C1 segment of cervical spinal cord (tissue), 14 donors: Measurements from ENCODE around the gene NTM.
"Not testable (repeated sequence)": the region's sequence is repeated elsewhere in the genome, so short reads cannot be mapped to it uniquely, and the experiment has no call there.

Source experiments
- DNase-seq, 14 donors: peaks; one replicate each; lab custom pipeline; 2025; lab: John Stamatoyannopoulos, UW

NTM gene

DNA sequence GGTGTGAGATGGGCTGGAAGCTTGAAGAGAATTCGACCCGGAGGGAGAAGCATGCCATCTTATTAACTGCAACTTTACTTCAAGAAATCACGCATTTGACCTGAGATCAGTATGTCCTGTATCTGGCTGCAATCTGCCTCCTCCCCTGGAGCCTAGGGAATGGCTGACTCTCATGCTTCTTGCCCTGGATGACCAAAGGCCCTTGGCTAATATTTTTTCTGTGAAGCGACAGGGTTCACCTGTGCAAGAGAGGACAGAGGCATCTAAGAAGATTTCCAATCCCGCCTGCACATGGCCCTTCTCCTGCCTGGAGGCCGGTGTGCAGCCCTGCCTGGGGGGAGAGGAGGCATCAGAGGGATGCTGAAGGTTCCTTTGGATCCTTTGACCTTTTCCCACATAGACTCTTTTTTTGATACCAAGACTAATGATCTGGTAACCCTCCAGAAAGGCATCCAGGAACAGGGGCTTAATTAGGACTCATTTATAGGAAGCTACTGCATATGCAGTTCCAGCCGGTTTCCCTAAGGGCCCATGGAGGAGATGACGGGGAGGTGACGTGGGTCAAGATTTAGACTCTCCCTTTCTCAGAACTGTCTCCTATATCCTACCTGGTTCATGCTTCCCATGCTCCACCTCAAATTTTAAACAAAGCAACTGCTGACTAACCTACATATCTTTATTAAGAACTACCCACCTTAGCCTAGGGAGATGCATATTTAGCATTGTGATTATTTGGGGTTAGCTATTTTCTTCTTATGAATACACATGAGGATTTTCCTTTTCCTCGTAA, 50.8 kb downstream of the NTM start:
- DNase-seq = no peak

DNA sequence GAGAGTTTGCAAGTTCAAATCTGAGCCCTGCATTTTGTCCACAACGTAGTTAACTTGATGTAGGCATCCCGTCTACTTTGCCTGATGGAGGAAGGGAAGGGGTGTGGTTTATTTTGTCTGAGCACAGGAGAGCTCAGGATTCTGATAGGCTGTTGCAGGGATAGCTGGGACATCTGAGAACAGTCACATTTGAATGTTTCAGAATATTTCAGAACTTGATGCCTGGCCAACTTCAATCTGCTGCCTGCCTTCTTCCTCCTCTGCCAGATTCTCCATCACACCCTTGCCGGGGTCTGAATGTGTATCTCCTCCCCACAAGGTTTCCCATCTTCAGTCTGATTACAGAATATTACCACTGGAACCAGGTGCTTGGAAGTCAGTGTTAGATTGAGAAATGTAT, 51.6 kb downstream of the NTM start:
- DNase-seq = no peak

DNA sequence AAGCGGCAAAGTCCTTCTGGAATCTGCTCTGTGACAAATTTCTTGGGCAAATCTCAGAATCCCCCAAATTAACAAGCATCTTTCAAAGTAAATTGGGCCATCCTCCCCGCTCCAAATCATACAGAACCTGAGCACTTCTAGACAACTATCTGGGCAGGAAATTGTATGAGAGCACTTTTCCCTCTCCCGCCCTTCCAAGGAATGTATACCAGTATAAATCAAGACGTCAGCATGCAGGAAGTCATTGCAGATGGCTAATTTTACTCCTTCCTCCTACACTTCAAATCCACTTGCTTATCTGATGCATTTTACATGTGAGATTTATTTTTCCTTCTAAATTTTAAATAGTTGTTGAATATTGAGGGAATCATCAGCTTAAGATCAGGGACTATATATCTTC, 52.1 kb downstream of the NTM start:
- no peak for DNase-seq

DNA sequence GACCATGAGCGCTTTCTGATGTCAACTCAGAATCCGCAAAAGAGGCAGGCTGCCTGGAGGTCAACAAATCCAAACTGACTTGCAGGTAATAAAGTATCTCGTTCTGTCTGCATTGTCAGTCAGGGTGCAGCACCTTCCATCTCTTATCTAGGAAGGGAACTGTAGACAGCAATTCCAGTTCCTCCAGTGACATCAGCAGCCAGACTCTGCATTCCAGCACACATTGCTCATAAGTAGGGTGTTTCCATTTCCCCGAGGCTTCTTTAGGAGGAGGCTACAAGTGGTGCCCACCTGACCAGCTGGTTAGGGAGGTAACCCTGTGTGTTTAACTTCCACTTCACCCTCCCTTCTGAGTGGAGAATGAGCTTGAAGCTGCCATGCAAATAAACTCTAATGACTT, 53.3 kb downstream of the NTM start:
- no peak for DNase-seq

DNA sequence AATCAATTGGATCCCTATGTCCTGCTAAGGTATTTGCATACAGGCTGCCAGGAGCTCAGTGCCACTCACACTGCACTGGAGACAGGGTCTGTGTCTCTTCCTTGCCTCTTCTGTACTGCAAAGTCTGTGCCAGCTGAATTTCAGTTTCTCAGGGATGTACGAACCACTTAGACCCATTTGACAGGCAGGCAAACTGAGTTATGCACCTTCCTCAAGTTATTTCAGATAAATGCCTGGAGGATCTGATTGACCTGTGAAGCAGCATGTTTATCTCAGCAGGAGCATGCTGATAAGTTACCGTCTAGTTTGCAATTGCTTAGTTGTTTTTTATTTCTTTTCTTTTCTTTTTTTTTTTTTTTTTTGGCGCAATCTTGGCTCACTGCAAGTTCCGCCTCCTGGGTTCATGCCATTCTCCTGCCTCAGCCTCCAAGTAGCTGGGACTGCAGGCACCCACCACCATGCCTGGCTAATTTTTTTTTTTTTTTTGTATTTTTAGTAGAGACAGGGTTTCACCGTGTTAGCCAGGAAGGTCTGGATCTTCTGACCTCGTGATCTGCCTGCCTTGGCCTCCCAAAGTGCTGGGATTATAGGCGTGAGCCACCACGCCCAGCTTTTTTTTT, 54.0 kb downstream of the NTM start:
- not testable (repeated sequence) for DNase-seq

- DNase-seq = no peak
These were observed 54.9 kb downstream of the NTM start for GRCh38 chr11:131425285-131425684.

DNA sequence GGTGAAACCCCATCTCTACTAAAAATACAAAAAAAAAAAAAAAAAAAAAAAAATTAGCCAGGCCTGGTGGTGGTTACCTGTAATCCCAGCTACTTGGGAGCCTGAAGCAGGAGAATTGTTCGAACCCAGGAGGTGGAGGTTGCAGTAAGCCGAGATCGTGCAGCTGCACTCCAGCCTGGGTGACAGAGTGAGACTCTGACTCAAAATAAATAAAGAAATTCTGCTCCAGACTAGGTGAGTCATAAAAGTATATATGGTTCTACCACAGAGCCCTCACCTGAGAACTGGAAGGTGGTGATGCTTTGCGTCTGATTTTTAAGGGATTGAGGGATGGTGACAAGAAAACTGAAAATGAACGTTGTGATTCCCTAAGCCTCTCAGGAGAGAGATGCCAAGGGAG, 58.4 kb downstream of the NTM start:
- DNase-seq = no peak

GRCh38 chr11:131430473-131431208, 60.2 kb downstream of the NTM start:
- no peak for DNase-seq

- DNase-seq = no peak
These were observed 70.8 kb downstream of the NTM start for GRCh38 chr11:131441051-131441810.

DNA sequence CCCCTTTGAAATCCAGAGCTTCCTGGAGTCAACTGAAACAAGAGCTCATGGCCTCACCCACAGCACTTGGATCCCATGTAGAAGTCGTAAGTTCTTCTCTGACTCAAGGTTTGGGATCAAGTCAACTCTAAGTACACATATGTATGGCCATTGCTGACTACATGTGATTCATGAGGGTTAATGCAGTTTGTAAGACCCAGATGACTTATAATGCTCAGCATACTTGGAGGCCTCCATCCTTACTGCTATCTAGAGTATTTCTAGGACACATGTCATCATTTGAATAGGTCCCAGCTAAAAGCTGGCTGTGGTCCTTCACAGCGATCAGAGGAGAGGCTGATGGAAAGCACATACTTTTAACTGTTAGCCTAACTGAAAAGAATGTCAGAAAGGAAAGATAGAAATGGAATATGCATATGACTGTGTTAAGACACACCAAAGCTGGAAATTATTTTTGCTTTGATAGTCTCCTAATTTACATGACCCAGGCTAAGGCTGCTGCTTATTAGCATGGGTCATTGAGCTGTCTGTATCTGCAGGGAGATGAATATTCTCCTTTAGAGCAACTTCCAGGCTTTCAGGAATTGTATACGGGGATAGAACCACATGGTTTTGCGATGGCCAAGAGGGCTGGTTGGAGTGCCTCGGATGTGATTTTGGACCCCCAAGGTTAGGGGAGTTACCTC, 76.3 kb downstream of the NTM start:
- DNase-seq = no peak

DNA sequence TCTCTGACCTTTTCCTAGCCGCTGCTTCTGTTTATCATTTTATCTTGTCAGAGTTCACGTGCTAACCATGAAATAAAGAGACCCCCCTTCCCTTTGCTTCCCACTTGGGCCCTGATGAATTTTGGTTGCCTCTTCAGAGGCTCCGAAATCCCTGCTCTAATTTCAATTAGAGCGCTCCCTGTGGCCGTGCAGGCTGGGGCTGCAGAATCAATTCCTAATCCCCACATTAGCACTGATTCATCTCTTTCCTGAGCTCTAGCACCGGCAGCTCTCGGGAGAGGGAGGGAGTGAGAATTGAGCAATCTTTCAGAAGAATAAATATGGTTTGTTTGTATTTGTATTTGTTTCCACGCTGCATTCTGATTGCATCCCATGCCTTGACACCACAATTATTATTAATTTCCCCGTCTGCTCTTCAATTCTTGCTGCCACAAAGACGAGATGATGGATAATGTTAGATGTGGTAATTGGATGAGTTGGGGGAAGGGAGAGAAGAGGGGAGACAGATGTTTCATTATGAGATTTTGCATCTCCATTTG, 76.9 kb downstream of the NTM start:
- no peak for DNase-seq

DNA sequence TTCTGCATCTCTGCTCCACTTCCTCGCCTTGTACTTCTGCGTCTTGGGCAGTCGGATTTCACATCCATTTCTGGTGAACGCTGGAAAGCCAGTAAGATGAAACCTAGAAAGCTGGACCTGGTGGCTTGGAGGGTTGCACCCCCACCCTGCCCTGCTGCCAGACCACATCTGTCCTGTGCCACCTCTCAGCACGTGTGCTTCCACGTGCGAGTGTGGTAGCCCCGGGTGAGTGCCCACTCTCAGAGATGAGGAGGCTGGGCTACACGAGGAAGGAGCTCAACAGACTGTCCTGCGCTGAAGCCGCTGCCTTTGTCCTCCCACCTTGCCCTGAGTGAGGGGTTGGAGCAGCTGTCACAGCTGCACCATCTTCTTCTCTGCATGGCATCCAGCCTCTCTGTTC, 77.5 kb downstream of the NTM start:
- no peak for DNase-seq

- no peak for DNase-seq
These were observed 78.9 kb downstream of the NTM start for GRCh38 chr11:131449036-131450019.

- no peak for DNase-seq
These were observed 84.1 kb downstream of the NTM start for GRCh38 chr11:131454490-131454889.

DNA sequence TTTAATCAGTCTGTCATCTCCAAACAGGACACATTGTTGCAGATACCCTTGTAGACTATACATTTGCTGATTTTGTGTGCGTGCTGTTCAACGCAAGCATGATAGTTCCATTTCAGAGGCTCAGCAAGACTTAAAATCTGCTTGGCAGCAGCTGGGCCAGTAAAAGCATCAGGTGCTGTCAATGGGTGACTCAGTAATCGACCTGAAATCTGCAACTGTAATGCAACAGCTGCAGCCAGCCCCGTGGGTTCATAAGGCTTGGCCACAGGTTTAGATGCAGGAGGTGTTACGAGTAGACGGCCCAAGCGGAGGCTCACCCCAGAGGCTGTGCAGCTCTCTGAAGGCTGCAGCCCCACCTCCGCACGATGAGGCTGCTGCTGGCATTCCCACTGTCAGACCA, 84.6 kb downstream of the NTM start:
- DNase-seq = no peak

- no peak for DNase-seq
These were observed 85.7 kb downstream of the NTM start for GRCh38 chr11:131455843-131456704.

GRCh38 chr11:131457163-131457562, 86.7 kb downstream of the NTM start:
- DNase-seq = no peak

DNA sequence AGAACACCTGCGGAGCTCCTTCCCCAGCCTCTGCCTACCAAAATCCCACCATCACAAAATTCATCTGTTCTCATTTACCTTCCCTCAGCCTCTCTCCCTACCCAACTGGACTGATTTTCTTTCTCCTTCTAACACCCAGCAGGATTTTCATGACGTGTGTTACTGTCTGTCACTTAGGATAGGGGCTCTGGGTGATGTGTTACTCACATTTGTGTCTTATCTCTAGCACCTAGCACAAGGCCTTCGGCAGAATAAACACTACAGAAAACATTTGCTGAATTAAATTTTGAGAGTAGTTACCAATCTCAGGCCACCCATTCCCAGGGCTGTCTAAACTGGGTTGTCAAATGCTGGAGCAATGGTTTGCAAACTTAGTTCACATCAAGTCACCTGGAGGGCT, 88.0 kb downstream of the NTM start:
- no peak for DNase-seq

- no peak for DNase-seq
These were observed 90.5 kb downstream of the NTM start for GRCh38 chr11:131460931-131461330.
